AG09319 (cell line): ENCODE measurements around the gene SIGLEC8.
"Not testable (repeated sequence)": the region's sequence is repeated elsewhere in the genome, so short reads cannot be mapped to it uniquely, and the experiment has no call there.

ENCODE experiments used
- DNase-seq: peaks from one replicate; pipeline ENCODE4 v3.0.0-alpha.2; 2010; ENCODE audit warnings: low read depth; ENCODE audit errors: extremely low read depth
- TF ChIP-seq, protein P1 (sequence below): IDR thresholded peaks from 2 replicates; pipeline ENCODE4 v1.5.1; 2011; ENCODE audit warnings: low read depth, mild to moderate bottlenecking, inconsistent platforms, low read length, moderate library complexity

SIGLEC8 gene

DNA sequence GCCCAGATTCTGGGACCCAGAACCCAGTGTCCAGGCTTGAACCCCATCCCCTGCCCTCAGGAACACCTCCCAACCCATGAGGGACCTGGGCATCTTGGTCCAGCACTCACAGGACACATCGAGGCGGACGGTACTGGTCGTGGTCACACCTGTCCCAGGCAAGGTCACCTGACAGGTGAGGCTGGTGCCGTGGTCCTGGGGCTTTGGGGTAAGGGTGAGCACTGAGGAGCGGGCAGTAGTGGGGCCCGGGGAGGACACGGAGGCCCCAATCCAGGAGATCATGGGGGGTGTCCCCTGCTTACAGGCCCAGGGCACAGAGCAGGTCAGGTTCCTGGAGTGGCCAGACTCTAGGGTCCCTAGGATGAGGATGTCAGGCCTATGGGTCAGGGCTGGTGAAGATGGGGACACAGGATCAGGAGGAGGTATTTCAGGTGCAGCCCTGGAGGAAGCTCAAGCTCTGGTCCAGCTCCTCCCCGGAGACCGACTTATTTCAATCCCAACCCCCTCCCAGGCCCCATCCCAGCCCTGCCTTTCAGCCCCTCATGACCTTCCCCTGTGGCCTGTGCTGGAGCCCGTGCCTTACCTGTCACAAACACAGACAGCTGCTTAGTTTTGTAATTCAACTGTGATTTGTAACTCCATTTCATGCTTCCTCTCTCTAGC is 772 bp downstream of the SIGLEC8 start:
- TF ChIP-seq, protein P1, sequence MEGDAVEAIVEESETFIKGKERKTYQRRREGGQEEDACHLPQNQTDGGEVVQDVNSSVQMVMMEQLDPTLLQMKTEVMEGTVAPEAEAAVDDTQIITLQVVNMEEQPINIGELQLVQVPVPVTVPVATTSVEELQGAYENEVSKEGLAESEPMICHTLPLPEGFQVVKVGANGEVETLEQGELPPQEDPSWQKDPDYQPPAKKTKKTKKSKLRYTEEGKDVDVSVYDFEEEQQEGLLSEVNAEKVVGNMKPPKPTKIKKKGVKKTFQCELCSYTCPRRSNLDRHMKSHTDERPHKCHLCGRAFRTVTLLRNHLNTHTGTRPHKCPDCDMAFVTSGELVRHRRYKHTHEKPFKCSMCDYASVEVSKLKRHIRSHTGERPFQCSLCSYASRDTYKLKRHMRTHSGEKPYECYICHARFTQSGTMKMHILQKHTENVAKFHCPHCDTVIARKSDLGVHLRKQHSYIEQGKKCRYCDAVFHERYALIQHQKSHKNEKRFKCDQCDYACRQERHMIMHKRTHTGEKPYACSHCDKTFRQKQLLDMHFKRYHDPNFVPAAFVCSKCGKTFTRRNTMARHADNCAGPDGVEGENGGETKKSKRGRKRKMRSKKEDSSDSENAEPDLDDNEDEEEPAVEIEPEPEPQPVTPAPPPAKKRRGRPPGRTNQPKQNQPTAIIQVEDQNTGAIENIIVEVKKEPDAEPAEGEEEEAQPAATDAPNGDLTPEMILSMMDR: no peak
- no peak for DNase-seq

DNA sequence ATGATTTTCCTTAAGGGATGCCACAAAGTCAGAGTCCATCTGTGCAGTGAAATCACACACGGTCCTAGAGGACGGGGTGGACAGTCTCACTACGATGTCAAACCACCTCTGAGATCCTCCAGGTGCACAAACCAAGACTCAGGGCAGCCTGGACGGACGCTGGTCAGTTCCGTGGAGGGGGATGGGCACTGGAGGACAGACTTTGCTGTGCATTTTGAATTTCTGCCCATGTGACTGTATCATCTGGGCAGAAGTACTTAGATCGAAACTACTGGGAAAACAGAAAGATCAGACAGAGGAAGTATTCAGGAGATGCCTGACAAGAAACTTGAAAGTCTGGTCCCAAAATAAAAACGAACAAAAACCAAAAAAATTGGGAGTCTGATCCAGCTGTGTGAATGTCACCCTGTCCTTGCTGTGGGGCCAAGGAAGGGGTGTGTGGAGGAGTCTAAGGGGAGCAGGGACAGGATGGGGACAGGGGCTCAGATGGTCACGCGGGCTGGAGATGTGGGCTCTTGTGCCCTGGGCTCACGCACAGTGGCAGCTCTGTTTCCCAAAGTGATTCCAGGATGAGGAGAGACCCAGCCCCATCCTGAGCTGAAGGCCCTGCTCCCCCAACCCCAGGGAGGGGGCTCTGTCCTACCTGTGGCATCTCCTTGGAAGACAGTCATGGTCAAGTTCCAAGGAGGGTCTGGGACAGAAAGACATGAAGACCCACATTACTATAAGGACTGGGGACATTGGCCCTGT is 1.5 kb downstream of the SIGLEC8 start:
- TF ChIP-seq, protein P1: no peak
- no peak for DNase-seq

DNA sequence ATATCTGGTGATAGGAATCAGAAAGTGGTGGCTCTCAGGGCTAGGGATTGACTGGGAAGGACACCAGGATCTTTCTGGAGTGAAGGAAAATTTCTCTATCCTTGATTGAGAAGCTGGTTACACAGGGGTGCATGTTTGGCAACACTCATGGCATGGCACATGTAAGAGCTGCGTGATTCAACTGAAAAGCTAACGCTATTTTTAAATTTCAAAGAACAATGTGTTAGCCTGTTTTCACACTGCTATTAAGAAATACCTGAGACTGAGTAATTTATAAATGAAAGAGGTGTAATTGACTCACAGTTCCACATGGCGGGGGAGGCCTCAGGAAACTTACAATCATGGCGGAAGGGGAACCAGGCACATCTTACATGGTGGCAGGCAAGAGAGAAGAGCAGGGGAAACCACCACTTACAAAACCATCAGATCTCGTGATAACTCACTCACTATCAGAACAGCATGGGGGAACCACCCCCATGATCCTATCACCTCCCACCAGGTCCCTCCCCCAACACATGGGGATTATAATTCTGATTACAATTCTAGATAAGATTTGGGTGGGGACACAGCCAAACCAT is 7.4 kb downstream of the SIGLEC8 start:
- TF ChIP-seq, protein P1: no peak

DNA sequence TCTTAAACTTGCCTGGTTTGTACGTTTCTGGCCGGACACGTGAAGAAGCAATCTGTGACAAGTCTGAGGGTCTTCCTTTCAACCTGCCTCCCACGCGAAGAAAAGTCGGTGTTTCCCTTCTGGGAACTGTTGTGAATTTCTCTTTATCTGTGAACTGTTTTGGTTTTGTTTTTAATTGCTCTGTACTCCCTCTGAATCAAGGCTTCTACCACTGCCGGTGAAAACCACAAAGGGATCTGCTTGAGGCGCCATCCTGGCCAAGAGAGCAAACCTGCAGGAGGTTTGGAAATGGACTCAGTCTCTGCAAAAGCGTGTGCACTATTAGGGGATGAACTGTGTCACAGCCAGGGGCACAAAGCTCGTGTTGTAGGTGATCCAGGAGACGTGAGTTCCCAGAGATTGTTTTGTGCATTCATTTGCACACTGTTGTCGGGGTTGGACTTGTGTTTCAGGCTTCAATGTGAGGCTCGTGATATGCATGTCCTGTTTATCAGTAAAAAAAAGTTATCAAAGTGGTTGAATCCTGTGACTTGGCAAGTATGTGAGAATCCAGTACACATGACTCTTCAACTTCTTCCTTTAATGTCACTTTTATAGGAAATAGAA is 9.7 kb downstream of the SIGLEC8 start:
- no peak for DNase-seq
- TF ChIP-seq, protein P1: no peak

More for the DNA sequence above, 7.4 kb downstream of the SIGLEC8 start:
- DNase-seq: no peak

DNA sequence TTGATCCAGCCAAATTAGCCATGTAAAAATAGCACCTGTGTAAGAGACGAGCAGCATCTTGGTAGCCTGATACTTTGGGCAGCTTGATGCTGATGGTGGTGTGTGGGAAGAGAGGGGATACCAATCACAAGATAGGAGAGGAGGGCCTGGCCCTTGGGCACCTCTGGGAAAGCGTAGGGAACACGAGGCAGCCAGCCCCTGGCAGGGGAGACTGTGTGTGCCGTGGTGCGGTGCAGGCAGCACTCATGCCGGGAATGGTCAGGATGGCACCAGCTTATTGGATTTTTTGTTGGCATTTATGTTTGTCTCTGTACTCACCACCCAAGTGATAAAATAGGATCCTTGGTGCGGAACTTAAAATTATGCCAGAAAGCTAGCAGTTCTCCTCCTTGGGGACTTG is 10.2 kb downstream of the SIGLEC8 start:
- TF ChIP-seq, protein P1: no peak

DNA sequence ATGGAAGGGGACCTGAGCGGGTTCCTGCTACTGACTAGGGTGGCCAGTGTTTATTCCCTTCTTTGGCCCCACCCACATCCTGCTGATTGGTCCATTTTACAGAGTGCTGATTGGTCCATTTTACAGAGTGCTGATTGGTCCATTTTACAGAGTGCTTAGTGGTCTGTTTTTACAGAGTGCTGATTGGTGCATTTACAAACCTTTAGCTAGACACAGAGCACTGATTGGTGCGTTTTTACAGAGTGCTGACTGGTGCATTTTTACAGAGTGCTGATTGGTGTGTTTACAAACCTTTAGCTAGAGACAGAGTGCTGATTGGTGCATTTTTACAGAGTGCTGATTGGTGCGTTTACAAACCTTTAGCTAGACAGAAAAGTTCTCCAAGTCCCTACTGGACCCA is 10.7 kb downstream of the SIGLEC8 start:
- not testable (repeated sequence) for DNase-seq

More for the DNA sequence above, 10.2 kb downstream of the SIGLEC8 start:
- DNase-seq: no peak

DNA sequence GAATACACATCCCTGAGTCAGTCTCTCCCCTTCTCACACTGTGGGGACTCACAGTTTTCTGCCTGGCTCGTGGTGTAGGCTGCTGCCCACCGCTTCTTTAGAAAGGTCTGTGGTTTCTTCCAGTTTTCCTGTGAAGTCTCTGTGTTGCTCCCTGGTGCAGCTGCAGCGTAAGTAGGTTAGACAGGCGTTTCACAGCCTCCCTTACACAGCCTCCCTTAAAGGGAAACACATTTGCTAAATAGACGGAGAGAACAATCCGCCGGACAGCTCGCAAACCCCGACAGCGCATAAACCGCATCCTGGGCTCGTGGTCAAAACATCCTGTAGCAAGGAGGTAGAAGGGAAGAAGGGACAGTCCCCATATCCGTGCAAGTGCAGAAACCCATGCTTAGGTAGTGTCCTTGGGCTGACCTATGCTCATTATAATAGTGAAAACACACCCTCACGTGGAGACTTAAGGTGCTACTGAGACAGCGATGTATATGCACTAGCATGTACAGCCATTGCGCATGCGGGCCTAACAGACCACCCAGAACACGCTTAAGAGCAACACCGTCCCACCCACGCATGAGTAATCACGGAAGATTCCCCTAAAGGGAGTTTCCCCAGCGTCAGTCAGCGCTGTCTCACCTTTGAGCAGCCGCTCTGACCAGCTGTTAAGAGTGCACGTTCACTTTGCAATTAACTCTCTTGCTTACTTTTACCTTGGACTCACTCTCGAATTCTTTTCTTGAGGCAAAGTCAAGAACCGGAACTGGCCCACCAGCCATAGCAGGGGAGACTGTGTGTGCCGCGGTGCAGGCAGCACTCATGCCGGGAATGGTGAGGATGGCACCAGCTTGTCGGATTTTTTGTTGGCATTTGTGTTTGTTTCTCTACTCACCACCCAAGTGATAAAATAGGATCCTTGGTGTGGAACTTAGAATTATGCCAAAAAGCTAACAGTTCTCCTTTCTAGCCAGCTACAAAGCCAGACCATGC is 16.6 kb downstream of the SIGLEC8 start:
- DNase-seq: no peak
- TF ChIP-seq, protein P1: no peak
